NCI-H524 (cell line): ENCODE results near the gene RASGRF1.
"Not testable (repeated sequence)": the region's sequence is repeated elsewhere in the genome, so short reads cannot be mapped to it uniquely, and the experiment has no call there.

Source experiments
- DNase-seq, 2 experiments: peaks; one replicate each; lab custom pipeline; 2025; lab: John Stamatoyannopoulos, UW

RASGRF1 gene

DNA sequence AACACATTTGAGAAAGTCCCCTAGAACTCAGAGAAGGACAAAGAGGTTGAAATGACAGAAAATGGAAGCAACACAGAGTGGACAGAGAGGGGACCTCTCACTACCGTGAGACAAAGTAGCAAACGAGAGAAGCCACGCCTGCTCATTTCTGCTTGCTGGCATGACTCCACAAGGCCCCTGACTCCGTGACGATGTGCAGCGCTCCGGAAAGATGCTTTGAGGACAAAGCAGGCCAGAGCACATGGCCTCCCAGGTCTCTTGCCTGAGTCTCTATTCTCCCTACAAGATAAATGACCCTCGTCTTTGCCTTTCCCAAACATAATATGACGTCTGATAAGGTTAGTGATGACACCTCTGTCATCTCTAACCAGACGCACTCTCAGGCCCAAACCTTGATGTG is 81.9 kb downstream of the RASGRF1 start:
- no peak for DNase-seq

DNA sequence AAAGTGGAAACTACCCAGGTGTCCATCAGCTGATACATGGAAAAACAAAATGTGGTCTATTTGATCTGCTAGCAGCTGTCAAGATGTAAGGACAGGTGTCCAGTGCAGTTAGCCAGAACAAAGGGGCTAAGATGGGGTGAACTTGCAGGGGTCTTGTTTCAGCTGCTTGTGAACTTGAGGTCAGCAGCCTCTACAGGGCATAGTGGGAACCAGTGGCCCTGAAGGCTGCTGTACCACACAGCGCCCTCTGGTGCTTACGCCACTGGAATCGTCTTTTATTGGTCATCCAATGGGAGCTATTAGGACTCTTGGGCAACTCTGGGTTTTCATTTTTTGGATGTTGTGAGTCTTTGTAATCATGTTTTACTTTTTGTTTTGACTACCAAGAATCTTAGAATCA is 83.5 kb downstream of the RASGRF1 start:
- peak; percentile 16 to 32 for DNase-seq

DNA sequence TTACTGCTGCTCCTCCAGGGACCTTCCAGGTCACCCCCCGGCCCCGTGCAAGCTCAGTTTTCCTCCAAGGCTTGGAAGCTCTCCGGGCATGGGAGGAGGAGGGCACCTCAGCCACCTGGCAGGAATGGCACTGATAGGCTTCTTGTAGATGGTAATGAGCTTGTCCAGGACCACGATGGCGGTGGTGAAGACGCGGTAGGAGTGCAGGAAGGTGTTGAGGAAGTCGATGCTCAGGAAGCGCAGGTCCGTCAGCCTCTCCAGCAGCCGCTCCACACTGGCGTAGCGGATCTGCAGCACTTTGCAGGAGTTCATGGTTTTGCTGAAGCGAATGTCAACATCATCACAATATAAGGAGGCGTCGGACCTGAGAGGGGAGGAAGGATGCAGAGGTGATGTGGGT is 84.5 kb downstream of the RASGRF1 start:
- no peak for DNase-seq

DNA sequence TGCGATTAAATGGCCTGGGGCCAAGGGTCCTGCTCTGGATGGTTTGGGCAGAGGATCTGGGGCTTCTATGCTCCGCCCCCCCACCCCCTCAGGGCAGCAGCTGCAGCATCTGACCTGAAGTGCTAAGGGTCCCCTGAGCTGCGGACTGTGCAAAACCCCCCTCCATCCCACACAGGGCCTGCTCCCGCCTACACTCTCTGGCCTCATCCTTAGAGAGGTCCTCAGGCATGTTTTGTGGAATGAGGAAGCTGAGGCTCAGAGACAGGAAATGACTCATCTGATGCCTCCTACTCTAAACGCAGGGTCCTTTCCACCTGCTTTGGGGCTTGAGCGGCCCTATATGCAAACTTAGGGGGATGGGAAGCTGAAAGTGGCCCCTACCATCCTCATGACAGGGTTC is 86.2 kb downstream of the RASGRF1 start:
- no peak for DNase-seq

DNA sequence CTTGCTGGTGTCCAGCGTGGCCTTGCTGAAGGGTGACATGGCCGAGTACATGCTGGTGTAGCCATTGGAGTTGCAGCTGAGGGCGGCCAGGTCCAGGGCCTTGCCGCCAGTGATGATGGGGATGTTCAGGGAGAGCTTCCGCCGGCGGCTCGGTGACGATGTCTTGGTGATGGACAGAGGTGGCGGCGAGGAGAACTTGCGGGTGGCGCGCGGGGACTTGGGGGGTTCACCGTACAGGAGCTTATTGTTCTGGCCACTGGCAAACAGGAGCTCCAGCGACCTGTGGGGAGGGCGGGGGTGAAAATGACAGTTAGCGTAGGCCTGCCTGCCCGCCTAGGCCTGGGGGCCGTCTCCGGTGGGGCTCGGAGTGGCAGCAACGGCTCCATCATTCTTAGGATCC is 86.7 kb downstream of the RASGRF1 start:
- no peak for DNase-seq

DNA sequence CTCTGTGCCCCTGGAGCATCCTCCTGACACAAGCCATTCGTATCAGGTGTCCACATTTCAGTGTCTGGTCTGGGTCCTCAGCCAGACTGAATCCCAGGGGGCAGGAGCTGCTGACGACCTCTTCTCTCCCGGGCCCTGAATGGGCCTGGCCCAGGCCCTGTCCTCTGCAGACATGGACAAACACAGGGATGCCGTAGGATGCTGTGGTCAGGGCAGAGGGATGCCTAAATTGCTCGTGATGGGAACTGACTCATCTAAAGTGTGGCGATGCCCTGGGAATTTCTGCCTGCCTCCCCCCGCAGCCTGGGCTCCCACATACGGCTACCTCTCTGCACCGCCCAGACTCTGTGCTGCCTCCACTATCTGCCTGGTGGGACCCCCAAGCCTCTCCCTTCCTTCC is 87.3 kb downstream of the RASGRF1 start:
- DNase-seq = no peak

DNA sequence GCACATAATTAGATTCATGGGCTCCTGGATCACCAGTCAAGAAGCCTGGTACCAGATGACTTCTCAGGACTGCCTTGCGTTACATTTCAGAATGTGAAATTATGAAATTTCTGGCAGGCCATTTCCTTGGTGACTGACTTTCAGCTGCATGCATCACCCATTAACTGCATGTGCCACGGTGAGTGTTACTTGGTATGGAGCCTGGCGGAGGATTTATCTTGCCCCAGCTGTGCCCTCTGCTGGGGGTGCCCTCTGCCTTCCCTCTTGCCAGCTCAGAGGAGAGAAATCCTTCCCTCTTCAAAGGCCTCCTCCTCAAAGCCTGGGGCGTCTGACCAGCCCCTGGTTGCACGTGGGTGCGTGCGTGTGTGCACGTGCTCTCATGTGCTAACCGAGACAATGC is 88.0 kb downstream of the RASGRF1 start:
- DNase-seq = peak in 1 of 2 experiments; percentile 5

DNA sequence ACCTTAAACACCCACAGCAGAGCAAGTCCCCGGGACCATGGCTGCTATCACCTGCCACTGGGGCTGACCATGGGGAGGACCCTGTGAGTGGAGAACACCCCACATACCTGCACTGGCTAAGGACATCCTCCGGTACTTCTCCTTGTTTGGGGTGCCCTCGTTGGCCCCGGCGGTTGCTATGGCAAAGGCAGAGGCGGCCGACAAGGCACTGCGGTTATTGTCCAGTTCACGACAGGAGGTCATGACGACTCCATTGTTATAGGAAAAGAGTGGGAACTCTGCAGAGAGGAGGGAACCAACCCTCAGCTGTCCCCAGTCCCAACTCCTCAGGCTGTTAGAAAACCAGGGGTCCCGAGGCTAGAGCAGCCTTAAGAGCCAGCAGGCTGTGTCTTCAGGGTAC is 90.9 kb downstream of the RASGRF1 start:
- no peak for DNase-seq

DNA sequence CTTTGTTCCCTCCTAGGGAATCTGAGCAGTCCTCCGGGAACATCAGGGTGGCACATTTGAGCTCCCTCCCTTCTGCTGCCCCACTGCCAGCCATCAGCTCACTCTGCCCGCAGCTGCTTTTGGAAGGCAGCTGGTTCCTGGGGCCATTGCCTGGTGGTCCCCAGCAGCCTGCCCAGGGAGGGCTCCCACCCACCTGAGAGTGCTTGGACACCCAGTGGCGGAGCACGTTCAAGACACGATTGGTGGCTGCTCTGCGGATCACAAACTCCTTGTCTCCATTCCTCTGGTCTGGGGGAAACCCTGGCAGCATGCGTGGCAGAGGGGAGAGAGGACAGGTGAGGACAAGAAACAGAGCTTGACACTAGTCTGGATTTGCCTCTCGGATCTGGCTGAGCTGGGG is 92.1 kb downstream of the RASGRF1 start:
- DNase-seq = no peak

DNA sequence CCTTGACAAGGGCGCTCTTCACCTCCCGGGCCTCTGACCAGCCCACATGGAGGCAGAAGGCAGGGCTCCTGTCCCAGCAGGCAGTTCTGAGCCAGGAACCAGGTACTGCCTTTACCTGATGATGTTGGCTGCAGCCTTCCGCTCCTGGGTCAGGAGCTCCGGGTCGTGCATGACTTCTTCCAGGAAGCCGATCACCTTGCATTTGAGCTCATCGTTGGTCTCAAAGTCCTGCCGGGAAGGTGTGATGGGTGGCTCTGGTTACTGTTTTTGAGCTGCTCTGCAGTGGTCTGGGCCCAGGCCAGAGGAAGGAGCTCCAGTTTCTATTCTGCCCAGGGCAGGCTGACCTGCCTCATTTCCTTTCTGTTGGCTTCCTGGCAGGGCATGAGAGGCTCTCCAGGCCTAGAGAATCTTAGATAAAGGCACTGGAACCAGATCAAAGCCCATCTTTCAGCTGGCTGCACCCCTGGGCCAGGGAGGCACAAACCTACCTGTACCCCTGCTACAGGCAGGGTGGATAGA is 92.5 kb downstream of the RASGRF1 start:
- DNase-seq = no peak

DNA sequence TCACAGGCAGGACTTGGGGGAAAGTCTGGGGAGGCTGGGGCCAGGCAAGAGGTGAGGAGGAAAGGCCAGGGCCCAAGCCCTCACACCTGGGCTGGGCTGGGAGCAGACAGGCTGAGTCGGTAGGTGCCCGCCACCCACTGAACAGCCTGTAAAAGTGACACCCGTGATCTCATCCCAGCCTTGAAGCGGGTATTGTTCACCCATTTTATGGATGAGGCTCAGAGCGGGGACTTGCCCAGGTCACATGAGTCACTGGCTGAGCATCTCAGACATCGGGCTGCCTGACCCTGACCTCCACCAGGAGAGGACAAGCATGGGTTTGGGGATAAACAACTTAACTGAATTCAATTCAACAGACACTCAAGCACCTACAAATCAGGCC is 93.7 kb downstream of the RASGRF1 start:
- no peak for DNase-seq

DNA sequence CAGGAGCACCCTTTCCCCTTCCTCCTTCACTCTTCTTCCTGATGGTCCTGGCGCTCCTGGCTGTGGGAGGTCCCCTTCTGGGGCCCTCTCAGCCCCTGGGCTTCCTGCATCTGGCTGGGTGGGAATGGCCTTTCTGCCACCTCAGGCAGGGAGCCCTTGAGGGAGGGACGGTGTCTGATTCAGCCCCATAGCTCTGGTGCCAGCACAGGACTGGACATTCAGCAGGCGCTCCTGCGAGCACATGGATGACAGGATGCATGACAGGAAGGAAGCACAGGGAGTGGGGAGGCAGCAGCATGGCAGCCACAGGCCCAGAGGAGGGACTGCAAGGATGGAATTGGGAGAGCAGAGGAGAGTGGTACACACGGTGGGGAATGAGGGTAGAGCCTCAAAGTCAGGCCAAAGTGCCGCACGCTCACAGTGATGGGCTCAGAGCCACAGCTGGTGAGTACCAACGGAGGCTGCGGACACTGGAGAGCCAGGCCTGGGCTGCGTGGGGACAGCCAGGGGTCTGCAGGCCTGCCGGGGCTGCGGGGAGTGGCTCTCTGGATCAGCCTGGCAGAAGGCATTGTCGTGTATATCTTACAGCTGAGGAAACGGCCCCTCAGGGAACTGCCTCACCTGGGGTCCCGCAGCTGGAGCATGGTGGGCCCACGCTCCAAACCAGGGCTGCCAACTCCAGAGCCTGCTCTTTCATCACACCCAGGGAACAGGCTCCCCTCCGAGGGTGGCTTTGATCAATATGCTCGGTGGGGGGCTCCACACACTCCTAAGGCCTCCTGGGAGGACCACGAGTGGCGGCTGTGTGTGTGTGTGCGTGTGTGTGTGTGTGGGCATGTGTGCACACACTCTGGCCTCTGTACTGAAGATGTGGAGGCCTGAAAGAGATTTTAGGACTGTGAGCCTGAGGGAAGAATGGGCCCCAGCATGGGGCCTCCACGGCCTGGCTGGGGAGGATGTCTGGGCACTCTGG is 94.4 kb downstream of the RASGRF1 start:
- DNase-seq = no peak

DNA sequence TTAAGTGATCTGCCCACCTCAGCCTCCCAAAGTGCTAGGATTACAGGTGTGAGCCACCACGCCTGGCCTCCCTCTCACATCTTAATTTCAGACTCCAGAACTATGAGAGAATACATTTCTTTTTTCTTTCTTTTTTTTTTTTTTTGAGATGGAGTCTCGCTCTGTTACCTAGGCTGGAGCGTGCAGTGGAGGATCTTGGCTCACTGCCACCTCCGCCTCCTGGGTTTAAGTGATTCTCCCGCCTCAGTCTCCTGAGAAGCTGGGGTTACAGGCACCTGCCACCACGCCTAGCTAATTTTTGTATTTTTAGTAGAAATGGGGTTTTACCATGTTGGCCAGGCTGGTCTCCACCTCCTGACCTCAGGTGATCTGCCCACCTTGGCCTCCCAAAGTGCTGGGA is 95.4 kb downstream of the RASGRF1 start:
- DNase-seq = not testable (repeated sequence)

DNA sequence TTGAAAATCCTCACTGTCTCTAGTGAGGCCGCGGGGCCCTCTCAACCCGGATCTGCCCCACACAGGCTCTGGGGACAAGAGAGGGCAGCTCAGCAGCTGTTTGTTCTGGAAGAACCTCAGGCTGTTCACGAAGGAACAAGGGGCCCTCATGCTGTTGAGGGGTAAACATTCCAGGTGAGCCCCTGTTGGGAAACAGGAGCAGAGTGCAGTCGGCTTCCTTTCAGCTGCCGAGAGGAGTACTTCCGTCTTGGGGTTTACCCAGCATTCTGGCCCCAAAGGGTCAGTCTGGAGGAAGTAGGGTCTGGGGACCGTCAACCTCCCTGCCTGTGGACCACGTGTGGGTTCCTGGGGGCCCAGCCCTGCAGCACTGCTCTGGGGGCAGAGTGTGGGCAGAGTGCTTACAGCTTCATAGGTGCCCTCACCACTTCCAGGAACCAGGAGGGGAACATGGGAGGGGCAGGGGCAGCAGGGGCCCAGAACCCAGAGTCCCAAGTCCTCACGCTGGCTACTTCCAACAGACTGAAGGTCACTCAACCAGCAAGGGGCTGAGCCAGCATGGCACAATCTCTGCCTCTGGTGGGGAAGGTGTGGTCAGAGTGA is 96.5 kb downstream of the RASGRF1 start:
- no peak for DNase-seq

DNA sequence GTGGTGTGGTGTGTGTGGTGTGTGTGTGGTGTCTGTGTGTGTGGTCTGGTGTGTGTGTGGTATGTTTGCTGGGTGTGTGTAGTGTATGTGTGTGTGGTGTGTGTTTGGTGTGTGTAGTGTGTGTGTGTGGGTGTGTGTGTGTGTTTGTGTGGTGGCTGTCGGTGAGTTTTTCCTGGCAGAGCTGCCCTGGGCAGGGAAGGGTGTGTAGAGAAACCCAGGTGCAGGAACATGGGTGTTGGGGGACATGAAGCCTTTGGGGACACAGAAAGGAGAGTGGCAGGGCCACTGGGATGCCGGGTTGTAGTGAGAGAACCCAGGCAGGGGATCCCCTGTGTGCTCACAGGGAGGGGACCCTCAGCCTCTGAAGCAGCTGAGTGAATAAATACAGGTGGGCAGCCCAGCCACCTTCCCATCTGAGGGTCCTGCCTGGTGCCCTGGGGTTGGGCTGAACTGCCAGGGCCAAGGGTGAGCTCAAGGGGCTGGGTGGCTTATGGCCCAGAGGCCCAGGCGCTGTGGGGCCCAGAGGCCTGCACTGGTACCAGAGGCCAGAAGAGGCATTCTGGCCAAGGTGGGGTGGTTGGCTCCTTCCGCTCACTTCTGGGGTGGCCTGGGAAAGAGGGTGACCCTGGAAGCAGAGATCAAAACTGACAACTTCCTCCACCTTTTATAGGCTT is 97.2 kb downstream of the RASGRF1 start:
- DNase-seq = no peak

DNA sequence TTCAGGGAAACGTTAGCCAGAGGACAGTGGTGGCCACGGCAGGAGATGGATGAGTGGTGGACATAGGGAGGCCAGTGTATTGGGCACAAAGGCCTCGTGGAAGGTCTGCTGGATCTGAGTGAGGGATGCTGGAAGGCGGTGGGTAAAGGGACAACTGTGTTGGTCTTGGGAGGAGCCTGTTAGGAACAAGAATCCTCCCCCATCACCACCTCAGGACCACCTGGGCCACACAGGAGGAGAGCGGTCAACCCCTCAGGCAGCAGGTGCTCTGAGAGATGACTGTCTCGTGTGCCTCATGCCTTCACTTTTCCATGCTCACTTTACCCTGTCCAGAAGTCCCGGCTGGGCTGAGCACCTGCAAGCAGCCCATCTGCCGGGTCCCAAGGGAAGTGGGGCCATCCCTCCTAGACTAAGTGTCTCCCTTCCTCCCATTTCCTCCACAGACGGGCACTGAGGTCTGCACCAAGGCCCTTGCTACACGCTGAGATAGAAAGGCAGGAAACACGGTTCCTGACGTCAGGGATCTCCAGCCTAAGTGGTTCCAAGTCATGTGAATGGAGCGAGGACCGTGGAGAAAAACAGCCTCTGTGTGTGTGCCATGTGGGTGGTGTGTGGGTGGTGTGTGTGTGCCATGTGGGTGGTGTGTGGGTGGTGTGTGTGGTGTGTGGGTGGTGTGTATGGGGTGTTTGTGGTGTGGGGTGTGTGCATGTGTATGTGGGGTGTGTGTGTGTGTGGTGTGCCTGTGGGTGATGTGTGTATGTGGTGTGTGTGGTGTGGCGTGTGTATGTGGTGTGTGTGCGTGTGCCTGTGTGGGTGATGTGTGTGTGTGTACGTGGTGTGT is 97.9 kb downstream of the RASGRF1 start:
- peak in 1 of 2 experiments; percentile 35 for DNase-seq

DNA sequence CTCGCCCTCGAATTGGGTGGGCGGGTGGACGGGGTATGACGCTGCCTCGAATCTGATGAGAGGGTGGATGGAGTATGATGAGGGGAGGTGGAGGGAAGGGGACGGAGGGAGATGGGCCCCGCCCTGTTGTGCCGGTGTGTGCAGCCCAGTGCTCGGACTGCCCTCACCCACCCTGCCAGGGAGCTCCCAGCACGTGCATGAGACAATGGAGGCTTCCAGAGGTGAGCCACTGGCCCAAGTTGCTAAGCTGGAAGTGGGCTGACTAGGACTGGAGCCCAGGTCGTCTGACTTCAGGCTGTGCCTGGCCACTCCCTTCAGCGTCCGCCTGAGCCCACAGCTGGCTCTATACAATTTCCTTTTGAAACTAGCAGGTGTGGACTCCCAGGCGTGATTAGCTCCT is 98.7 kb downstream of the RASGRF1 start:
- no peak for DNase-seq

DNA sequence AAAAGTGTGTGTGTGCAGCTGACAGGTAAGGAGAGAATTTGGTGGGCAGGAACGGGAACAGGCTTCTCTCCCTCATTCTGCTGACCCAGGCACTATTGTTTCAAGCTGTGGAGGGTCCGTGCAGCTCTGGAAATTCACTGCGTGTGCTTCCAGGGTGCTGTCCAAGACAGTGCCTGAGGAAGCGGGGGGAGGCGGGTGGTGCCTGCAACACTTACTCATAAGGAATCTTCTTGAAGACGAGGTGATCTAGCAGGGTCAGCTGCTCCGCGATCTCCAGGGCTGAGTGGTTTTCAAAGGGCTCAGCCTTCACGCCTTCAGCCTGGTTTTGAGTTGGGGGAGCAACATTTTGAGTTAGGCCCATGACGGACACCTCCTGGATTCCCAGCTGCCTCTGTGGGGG is 99.1 kb downstream of the RASGRF1 start:
- no peak for DNase-seq

DNA sequence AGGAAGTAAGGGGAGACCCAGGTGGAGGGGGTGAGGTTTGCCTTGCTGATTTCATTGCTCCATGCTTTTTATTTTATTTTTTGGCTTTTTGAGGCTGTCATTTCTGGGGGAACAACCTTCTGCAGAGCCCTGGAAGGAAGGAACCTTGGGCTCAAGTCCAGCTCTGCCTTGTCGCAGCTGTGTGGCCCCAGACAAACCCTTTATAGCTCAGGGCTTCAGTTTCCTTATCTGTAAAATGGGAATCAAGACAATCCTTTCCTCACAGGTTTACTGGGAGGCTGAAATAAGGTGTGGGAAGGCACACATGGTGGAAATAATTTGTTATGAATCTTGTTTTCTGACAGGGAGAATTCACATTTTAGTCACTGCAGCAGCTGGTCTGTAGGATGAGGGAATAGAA is 100.3 kb downstream of the RASGRF1 start:
- DNase-seq = no peak

DNA sequence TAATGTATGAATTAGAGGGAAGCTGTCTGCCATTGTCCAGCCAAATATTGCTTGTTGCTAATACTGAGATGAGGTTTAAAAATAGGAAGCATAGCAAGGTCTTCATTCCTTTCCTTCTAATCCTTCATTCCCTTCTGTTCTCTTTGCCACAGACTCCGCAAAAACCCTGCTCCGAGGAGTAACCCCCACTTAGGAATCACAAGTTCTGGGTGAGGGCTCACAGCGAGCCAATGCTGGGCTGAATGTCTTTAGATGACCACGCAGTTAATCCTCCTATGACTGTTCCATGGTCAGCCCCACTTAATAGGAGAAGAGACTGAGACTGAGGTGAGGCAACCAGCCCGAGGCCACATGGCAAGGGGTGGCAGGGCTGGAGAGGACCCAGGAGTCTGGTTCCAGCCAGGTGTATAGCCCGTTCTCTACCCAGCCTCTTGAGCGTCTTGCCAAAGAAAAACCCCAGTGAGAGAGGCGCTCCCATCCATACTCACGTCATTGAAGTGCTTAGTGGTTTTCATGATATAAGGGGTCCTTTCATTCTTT is 100.8 kb downstream of the RASGRF1 start:
- no peak for DNase-seq

DNA sequence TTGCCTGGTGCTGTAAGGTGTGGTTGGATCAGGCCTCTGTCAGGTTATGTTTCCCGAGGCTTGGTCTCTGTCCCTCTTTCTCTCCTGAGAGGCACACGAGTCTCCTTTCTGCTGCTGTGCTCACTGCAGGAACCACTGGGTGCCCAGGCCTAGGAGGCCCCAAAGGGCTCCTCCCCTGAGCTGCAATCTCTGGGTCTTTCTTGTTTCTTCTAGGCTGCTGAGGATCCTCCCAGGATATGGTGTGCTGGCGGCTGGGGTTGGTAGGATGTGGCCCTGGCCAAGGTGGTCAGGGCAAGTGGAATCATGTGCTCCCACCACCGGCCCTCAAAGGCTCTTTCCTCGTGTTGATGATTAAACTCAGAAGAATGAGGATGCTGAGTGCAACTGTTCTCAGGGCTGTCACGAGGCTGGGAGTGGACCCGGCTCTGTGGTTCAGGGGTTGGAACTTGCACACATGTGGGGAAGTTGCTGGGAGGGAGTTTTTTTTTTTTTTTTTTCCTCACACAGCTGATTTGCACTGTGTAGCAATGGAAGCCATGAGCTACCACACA is 102.1 kb downstream of the RASGRF1 start:
- DNase-seq = no peak
